Measurements from ENCODE around the gene NUCKS1. TPM values are rescaled to one million over a fixed set of nuclear protein-coding genes. Genes with fewer than 3 reads are reported as not detected.

NUCKS1 gene, protein sequence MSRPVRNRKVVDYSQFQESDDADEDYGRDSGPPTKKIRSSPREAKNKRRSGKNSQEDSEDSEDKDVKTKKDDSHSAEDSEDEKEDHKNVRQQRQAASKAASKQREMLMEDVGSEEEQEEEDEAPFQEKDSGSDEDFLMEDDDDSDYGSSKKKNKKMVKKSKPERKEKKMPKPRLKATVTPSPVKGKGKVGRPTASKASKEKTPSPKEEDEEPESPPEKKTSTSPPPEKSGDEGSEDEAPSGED
- total RNA-seq = 10 to 100 TPM; 32.4 to 73.4 (median 60.9) TPM

DNA sequence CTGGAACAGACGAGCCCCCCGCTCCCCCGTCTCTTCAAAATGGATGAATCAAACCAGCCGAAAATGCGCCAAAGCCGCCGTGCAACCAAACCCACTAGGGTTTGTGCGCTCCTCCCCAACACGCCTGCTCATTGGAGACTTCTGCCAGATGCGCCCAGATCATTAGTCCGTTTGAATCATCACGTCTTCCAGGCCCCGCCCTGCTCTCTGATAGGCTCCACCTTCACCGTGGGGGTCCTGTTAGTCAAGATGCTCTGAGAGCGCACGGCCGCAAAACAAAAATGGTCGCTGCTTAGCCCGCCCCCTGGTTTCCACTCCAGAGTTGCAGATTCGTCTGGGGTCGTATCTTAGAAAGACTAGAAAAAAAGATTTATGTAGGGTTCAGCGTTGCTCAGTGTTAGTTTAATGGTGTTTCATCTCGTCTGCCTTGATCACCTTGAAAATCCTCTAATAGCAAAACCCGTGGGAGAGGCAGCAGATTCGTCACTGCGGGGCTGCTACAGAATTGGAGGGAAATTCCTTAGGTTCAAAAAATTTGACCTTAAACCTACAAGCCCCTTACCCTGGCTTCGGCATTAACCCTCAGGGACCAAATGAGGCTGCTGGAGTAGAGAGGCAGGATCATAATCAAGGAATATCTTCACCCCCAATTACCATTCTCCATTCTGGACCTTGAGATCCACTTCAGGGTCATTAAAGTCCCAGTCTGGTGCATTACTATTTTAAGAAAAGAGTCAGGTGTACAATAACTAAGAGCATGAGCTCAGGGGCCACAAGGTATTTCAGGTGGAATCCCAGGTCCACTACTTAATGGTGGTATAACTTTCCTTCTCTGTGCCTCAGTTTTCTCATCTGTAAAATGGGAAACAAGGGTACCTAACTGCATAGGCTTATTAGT lies at the start of gene NUCKS1:
Gene NUCKS1, minus strand, starts transcription at position 45 of the 898 bp plus-strand sequence. CDS start 209 bp downstream, outside the sequence.
- intact Hi-C loops (cut with DNase I) = no loop called here
- Histone ChIP-seq H3K27ac (peak within 1 kb of the TSS; percentile 98 to 100 (median 99)), H3K9me3 (no peaks in the 10 kb centered on the region), H3K27me3 (no peaks in the 10 kb centered on the region), H3K4me3 (peak within 1 kb of the TSS; percentile 74 to 94 (median 88)), H3K36me3 (no peaks in the 10 kb centered on the region), H3K4me1 (peaks cover 14 to 37% (median 21%) of the 10 kb centered on the region in 3 donors)
- DNase-seq = peak; percentile 93
- WGBS, 2 donors = 0% methylated on average over 17 to 20 of the region's 27 CpGs
- TF ChIP-seq, protein P1, sequence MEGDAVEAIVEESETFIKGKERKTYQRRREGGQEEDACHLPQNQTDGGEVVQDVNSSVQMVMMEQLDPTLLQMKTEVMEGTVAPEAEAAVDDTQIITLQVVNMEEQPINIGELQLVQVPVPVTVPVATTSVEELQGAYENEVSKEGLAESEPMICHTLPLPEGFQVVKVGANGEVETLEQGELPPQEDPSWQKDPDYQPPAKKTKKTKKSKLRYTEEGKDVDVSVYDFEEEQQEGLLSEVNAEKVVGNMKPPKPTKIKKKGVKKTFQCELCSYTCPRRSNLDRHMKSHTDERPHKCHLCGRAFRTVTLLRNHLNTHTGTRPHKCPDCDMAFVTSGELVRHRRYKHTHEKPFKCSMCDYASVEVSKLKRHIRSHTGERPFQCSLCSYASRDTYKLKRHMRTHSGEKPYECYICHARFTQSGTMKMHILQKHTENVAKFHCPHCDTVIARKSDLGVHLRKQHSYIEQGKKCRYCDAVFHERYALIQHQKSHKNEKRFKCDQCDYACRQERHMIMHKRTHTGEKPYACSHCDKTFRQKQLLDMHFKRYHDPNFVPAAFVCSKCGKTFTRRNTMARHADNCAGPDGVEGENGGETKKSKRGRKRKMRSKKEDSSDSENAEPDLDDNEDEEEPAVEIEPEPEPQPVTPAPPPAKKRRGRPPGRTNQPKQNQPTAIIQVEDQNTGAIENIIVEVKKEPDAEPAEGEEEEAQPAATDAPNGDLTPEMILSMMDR (IDR thresholded peaks at IDR 0.05) = peak in 5 of 6 experiments; percentile 20 to 52 (median 29)
- peak in 1 of 4 donors; percentile 11 for TF ChIP-seq POLR2A (IDR thresholded peaks at IDR 0.05)

DNA sequence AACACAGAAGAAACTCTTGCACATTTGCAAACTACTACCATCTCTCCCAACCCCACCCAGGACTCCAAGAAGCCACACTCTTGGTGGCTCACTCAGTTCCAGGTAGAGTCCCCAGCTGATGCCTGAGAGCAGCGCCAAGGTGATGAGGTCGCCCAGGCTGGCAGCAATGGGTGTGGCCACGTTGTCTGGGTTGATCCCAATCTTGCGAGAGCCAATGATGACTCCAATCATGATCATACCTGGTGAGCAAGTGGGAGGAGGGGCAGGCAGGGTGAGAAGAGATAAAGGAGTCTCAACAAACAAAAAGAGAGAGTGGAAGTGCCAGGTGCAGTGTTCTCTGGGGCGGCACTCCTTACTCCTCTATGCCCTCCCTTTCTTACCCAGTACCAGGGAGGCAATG lies 48.6 kb upstream of the NUCKS1 start:
- Histone ChIP-seq H3K4me1 (peaks cover 0 to 8% (median 0%) of the 10 kb centered on the region in 3 donors), H3K27me3 (no peaks in the 10 kb centered on the region), H3K36me3 (peaks cover 4 to 72% (median 19%) of the 10 kb centered on the region in 3 donors), H3K27ac (no peak overlapping the region), H3K9me3 (no peaks in the 10 kb centered on the region), H3K4me3 (no peak overlapping the region)
- 39 to 48% methylated on average over 4 to 5 of the region's 5 CpGs for WGBS, 2 donors
- intact Hi-C loops (cut with DNase I) = loop anchor here (10.0 kb wide), 1 partner anchor 116 kb away; no protein-coding TSS in a partner anchor
- TF ChIP-seq, protein P1 (IDR thresholded peaks at IDR 0.05) = no peak
- TF ChIP-seq POLR2A (IDR thresholded peaks at IDR 0.05) = no peak
- no peak for DNase-seq

DNA sequence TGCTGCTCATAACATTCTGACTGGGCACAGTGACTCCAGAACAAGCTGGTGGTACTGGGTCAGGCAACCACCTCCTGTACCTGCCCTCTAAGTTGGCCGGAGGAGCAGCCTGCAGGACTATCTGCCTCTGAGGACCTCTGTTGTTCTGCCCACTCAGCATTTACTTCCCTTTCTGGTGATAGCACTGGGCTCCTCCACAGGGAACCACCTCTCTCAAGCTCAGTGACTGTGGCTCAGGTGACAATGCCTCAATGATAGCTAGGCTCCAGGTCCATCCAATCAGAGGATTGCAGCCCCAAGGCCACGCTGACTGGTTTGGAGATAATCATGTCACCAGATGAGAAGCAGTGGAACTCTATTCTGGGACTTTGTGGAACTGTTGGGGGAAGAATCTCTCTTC lies 47.2 kb upstream of the NUCKS1 start:
- Histone ChIP-seq H3K36me3 (peaks cover 4 to 86% (median 19%) of the 10 kb centered on the region in 3 donors), H3K4me3 (no peak overlapping the region), H3K9me3 (no peaks in the 10 kb centered on the region), H3K27me3 (no peaks in the 10 kb centered on the region), H3K4me1 (peaks cover 0 to 8% (median 0%) of the 10 kb centered on the region in 3 donors), H3K27ac (no peak overlapping the region)
- DNase-seq = no peak
- WGBS, 2 donors = 75 to 80% methylated on average over 1 of the region's 2 CpGs
- TF ChIP-seq, protein P1 (IDR thresholded peaks at IDR 0.05) = no peak
- no peak for TF ChIP-seq POLR2A (IDR thresholded peaks at IDR 0.05)
- intact Hi-C loops (cut with DNase I) = loop anchor here (10.0 kb wide), 1 partner anchor 118 kb away; no protein-coding TSS in a partner anchor

DNA sequence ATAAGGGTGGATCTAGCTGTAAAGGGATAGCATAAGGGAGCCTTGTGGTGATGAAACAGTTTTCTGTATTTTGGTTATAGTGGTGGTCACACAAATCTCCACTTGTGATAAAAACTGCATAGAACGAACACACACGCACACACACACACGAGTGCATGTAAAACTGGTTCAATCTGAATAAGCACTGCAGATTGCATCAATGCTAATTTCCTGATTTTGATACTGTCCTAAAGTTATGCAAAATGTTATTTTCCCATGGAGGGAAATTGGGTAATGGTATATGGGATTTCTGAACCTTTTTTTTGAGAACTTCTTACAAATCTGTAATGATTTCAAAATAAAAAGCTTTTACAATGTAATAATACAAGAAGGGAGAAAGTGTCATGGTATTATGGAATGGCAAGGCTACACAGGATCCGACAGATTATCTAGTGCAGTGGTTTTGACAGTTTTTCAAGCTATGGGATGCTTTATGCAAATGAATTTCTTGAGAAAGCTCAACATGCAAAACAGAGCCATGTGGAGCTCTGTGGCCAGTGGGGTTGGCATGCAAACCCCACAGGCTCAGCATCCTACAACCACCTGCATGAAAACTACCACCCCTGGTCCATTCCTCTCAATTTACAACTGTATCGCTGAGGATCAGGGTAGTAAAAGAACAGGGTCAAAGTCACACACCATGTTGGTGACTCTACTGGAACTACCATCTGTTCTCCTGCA lies 44.2 kb upstream of the NUCKS1 start:
- peaks cover 4 to 89% (median 13%) of the 10 kb centered on the region in 3 donors for H3K36me3 ChIP-seq
- H3K27me3 ChIP-seq = no peaks in the 10 kb centered on the region
- H3K4me1 ChIP-seq = peaks cover 0 to 6% (median 0%) of the 10 kb centered on the region in 3 donors
- H3K4me3 ChIP-seq = no peak overlapping the region
- no peaks in the 10 kb centered on the region for H3K9me3 ChIP-seq
- DNase-seq = no peak
- 62 to 75% methylated on average over 5 of the region's 5 CpGs for WGBS, 2 donors
- no peak overlapping the region for H3K27ac ChIP-seq
- intact Hi-C loops (cut with DNase I) = loop anchor here (5.0 to 10.0 kb wide), 2 partner anchors 121 to 183 kb away; no protein-coding TSS in a partner anchor
- TF ChIP-seq, protein P1 (IDR thresholded peaks at IDR 0.05) = no peak
- no peak for TF ChIP-seq POLR2A (IDR thresholded peaks at IDR 0.05)

Data from esophagus squamous epithelium (tissue), 5 donors.